Measurements from ENCODE around the gene PIGU. TPM values are rescaled to one million over a fixed set of nuclear protein-coding genes. Genes with fewer than 3 reads are reported as not detected.

Gene PIGU
- total RNA-seq, 6 experiments from 2014 or later = 4.0 to 14.9 (median 7.3) TPM

- H3K36me3 ChIP-seq = peaks cover 0 to 51% (median 13%) of the 10 kb centered on the region in 4 donors
- DNase-seq = peak in 1 of 3 donors; percentile 22
- H3K27me3 ChIP-seq = no peaks in the 10 kb centered on the region
- 50% methylated on average over 2 of the region's 15 CpGs for WGBS (ENCODE audit: insufficient coverage, low coverage, low lambda C conversion rate, missing lambda C conversion rate)
- no peak overlapping the region for H3K4me3 ChIP-seq
- no peak for TF ChIP-seq POLR2A (IDR thresholded peaks at IDR 0.05)
- TF ChIP-seq CTCF (IDR thresholded peaks at IDR 0.05) = no peak
- no peak overlapping the region for H3K27ac ChIP-seq
- H3K4me1 ChIP-seq = peaks cover 0 to 10% (median 2%) of the 10 kb centered on the region in 4 donors
- ATAC-seq = no peak
- no peaks in the 10 kb centered on the region for H3K9me3 ChIP-seq
- intact Hi-C loops (cut with DNase I) = loop anchor here in 1 of 2 donors (10.0 kb wide), 1 partner anchor 170 kb away; the partner anchor contains the start of gene TP53INP2
Observed at GRCh38 chr20:34534391-34535165, 142.3 kb downstream of the PIGU start.

DNA sequence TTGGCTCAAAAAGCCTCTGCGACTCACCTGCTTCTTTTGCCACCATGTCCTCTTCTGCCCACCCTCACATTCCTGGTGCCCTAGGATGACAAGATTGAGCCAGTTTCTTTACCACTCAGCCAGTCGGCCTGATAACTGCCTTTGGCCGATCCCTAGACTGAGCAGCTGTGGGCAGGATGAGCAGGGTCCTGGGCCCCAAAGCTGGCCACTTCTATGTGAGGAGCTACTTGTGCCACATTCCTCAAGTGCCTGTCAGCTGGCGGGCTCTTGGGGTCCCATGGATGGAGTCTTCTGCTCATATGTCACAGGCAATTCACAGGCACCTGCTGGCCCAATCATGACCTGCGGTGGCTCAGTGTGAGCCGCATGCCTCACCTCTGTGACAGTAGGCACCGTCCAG is 144.1 kb downstream of the PIGU start:
- peaks cover 0 to 54% (median 17%) of the 10 kb centered on the region in 4 donors for H3K36me3 ChIP-seq
- ATAC-seq (no peak), DNase-seq (peak in 2 of 3 donors; percentile 36 to 42)
- intact Hi-C loops (cut with DNase I) = loop anchor here in 1 of 2 donors (10.0 kb wide), 1 partner anchor 172 kb away; the partner anchor contains the start of gene TP53INP2
- TF ChIP-seq POLR2A (IDR thresholded peaks at IDR 0.05) (no peak), CTCF (IDR thresholded peaks at IDR 0.05) (no peak)
- no peak overlapping the region for H3K4me3 ChIP-seq
- H3K4me1 ChIP-seq = peaks cover 0 to 3% (median 0%) of the 10 kb centered on the region in 4 donors
- 100% methylated on average over 1 of the region's 7 CpGs for WGBS (ENCODE audit: insufficient coverage, low coverage, low lambda C conversion rate, missing lambda C conversion rate)
- no peaks in the 10 kb centered on the region for H3K27me3 ChIP-seq
- no peak overlapping the region for H3K27ac ChIP-seq
- no peaks in the 10 kb centered on the region for H3K9me3 ChIP-seq

DNA sequence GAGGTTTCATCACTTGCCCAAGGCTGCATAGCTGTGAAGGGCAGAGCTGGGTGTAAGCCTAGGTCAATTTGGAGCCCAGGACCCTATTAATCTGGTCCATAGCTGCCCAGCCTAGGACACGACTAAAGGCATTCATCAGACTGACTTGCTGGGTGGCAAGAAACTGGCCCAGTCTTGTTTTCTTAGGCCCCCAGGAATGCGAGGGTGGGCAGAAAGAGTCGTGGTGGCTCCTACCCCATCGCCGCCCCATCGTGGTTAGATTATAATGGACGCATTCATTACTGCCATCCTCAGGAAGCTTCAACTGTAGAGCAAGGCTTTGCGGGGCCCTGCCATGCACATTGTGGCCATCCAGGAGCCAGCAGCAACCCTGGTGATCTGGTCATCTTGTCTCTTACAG is 144.6 kb downstream of the PIGU start:
- WGBS (ENCODE audit: insufficient coverage, low coverage, low lambda C conversion rate, missing lambda C conversion rate) = 71% methylated on average over 3 of the region's 8 CpGs
- TF ChIP-seq POLR2A (IDR thresholded peaks at IDR 0.05) = no peak
- no peak for TF ChIP-seq CTCF (IDR thresholded peaks at IDR 0.05)
- Histone ChIP-seq H3K4me3 (no peak overlapping the region), H3K4me1 (peaks cover 0 to 3% (median 0%) of the 10 kb centered on the region in 4 donors), H3K27ac (no peak overlapping the region), H3K36me3 (peaks cover 0 to 58% (median 19%) of the 10 kb centered on the region in 4 donors), H3K9me3 (no peaks in the 10 kb centered on the region), H3K27me3 (no peaks in the 10 kb centered on the region)
- ATAC-seq (no peak), DNase-seq (peak in 1 of 3 donors; percentile 23)
- intact Hi-C loops (cut with DNase I) = loop anchor here in 1 of 2 donors (10.0 kb wide), 1 partner anchor 172 kb away; the partner anchor contains the start of gene TP53INP2

DNA sequence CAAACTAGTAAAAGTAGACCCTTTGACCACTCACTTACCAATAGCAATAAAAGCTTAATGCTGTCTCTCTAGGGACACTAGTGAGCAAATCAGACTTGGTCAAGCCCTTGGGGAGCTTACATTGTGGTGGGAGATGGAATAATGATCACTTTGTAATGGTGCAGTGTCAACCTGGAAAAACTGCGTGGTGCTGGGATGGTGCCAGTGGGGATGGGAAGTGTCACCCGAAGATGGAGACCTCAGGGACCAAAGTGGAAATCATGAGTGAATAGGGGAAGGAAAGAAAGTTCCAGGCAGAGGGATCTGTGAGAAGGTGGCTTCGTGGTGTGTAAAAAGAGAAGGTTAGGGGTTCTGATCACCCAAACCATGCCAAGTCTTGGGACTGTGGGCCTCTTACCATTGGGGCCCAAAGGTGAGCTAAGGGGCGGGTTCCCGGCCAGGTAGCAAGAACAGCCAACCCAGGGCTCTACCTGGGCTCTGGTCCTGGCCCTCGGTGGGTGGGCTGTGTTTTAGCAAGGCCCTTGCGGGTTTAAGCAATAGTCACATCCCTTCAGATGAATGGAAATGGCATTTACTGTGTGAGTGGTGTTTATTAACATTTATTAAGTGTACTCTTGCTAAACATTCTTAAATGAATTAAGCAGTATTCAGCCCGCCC is 145.2 kb downstream of the PIGU start:
- Histone ChIP-seq H3K4me1 (peaks cover 0 to 3% (median 0%) of the 10 kb centered on the region in 4 donors), H3K27ac (no peak overlapping the region), H3K4me3 (no peak overlapping the region), H3K9me3 (no peaks in the 10 kb centered on the region), H3K27me3 (no peaks in the 10 kb centered on the region), H3K36me3 (peaks cover 0 to 60% (median 22%) of the 10 kb centered on the region in 4 donors)
- ATAC-seq (no peak), DNase-seq (peak in 2 of 3 donors; percentile 28 to 33)
- WGBS (ENCODE audit: insufficient coverage, low coverage, low lambda C conversion rate, missing lambda C conversion rate) = 87% methylated on average over 4 of the region's 8 CpGs
- TF ChIP-seq CTCF (IDR thresholded peaks at IDR 0.05) (no peak), POLR2A (IDR thresholded peaks at IDR 0.05) (no peak)
- intact Hi-C loops (cut with DNase I) = loop anchor here in 1 of 2 donors (10.0 kb wide), 1 partner anchor 173 kb away; the partner anchor contains the start of gene TP53INP2
